ENCODE measurements around the gene CXCL10.

DNA sequence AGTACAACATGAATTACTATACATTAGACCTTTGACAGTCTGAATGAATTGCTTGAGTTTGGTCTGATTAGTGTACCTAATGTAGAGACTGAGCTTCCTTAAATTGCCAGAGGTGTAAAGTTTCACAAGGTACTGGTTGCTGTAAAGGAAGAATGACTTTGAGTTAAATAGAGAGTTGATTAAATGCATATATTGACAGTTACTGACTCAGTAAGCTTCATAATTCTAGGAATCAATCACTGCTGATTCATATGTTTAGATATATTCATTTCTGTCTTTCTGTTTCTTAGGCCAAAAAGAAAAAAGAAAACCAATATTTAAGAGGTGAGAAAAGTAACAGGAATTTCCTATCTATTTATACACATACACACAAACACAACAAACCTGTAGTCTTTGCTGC, 35.0 kb upstream of the CXCL10 start:
- TF ChIP-seq, protein P1, sequence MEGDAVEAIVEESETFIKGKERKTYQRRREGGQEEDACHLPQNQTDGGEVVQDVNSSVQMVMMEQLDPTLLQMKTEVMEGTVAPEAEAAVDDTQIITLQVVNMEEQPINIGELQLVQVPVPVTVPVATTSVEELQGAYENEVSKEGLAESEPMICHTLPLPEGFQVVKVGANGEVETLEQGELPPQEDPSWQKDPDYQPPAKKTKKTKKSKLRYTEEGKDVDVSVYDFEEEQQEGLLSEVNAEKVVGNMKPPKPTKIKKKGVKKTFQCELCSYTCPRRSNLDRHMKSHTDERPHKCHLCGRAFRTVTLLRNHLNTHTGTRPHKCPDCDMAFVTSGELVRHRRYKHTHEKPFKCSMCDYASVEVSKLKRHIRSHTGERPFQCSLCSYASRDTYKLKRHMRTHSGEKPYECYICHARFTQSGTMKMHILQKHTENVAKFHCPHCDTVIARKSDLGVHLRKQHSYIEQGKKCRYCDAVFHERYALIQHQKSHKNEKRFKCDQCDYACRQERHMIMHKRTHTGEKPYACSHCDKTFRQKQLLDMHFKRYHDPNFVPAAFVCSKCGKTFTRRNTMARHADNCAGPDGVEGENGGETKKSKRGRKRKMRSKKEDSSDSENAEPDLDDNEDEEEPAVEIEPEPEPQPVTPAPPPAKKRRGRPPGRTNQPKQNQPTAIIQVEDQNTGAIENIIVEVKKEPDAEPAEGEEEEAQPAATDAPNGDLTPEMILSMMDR (IDR thresholded peaks at IDR 0.05): no peak
- no peak for TF ChIP-seq POLR2A (IDR thresholded peaks at IDR 0.05)

Data from uterus (tissue), 2 donors.